Smooth muscle cell (in vitro differentiated cells): ENCODE measurements around the gene DISP2. TPM values are rescaled to one million over a fixed set of nuclear protein-coding genes. Genes with fewer than 3 reads are reported as not detected.

Experiments
- DNase-seq: peaks from one replicate; lab custom pipeline; 2025; ENCODE audit not compliant: unreplicated experiment; lab: John Stamatoyannopoulos, UW
- H2AFZ ChIP-seq: fragments of 200-600 bp; sonication (generic); 2 replicates; pipeline ENCODE4 v1.6.0; 2016; ENCODE audit warnings: antibody characterized with exemption, low read depth, mild to moderate bottlenecking
- H3F3A ChIP-seq: fragments of 200-600 bp; sonication (generic); 2 replicates; pipeline ENCODE4 v1.6.0; 2017; ENCODE audit warnings: antibody characterized with exemption, low read depth
- H3K27ac ChIP-seq: fragments of 200-600 bp; sonication (generic); 2 replicates; pipeline ENCODE4 v1.5.1; 2016; ENCODE audit warnings: low read depth, mild to moderate bottlenecking
- H3K27me3 ChIP-seq: fragments of 200-600 bp; sonication (generic); 2 replicates; pipeline ENCODE4 v1.6.1; 2016; ENCODE audit warnings: low read depth, mild to moderate bottlenecking
- H3K36me3 ChIP-seq: fragments of 200-600 bp; sonication (generic); 2 replicates; pipeline ENCODE4 v1.5.1; 2016; ENCODE audit warnings: low read depth
- H3K4me1 ChIP-seq: fragments of 200-600 bp; sonication (generic); 2 replicates; pipeline ENCODE4 v1.5.1; 2016; ENCODE audit warnings: low read depth
- H3K4me2 ChIP-seq: fragments of 200-600 bp; sonication (generic); 2 replicates; pipeline ENCODE4 v1.6.0; 2016; ENCODE audit warnings: mild to moderate bottlenecking
- H3K4me3 ChIP-seq: fragments of 200-600 bp; sonication (generic); 2 replicates; pipeline ENCODE4 v1.5.1; 2016; ENCODE audit warnings: mild to moderate bottlenecking
- H3K79me2 ChIP-seq: fragments of 200-600 bp; sonication (generic); 2 replicates; pipeline ENCODE4 v1.6.0; 2016; ENCODE audit warnings: low read depth, mild to moderate bottlenecking
- H3K9ac ChIP-seq: fragments of 200-600 bp; sonication (generic); 2 replicates; pipeline ENCODE4 v1.6.0; 2016; ENCODE audit warnings: low read depth
- H3K9me3 ChIP-seq: fragments of 200-600 bp; sonication (generic); replicated peaks from 2 replicates; pipeline ENCODE4 v1.5.1; 2016; ENCODE audit warnings: low read depth
- H4K20me1 ChIP-seq: fragments of 200-600 bp; sonication (generic); 2 replicates; pipeline ENCODE4 v1.6.0; 2016; ENCODE audit warnings: low read depth
- WGBS: methylation state at CpG from one replicate; pipeline ENCODE4 v1.1.7; 2016; ENCODE audit warnings: low lambda C conversion rate; 5-methylcytosine and 5-hydroxymethylcytosine counted together
- polyA plus RNA-seq: library from polyadenylated mRNA; unstranded; fragments of >200 nt; fragmentation: Nextera tagmentation; extraction: Ambion mirVana; gene quantifications from 2 replicates; pipeline ENCODE4 v1.2.1, GENCODE V29; 2016
- total RNA-seq: library from RNA; depleted of rRNA; stranded (reverse); fragments of >200 nt; gene quantifications from 2 replicates; pipeline ENCODE4 v1.2.3, GENCODE V29; 2014
- TF ChIP-seq, protein P1 (sequence below): fragments of 200-600 bp; sonication (generic); IDR thresholded peaks from 2 replicates; pipeline ENCODE4 v1.5.1; 2017; ENCODE audit warnings: borderline replicate concordance, mild to moderate bottlenecking, antibody characterized with exemption; ENCODE audit not compliant: insufficient read depth, poor library complexity, severe bottlenecking

Gene DISP2
- total and polyA plus RNA-seq, 2 experiments from 2014 or later: 0.46 to 0.58 TPM

DNA sequence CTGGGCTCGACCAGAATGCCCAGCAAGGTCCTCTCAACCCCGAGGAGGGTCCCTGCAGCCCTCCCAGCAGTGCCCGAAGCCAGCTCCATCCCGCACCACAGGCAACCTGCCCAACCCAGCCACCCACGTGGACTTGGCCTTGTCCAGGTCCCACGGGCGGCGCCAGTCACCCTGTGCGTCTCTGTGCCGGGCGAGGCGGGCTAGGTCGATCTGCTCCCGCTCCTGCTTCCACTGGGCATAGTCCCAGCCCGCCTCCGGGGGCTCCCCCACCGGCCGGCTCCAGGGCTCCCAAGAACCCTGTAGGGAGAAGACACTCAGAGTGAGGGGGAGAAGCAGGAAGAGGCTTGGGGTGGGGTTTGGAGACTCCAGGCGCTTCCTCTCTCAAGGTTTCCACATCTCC is 20.4 kb upstream of the DISP2 start:
- H3K36me3 ChIP-seq: no peaks in the 10 kb centered on the region
- H2AFZ ChIP-seq: no peak overlapping the region
- no peaks in the 10 kb centered on the region for H3K79me2 ChIP-seq
- no peak overlapping the region for H3K9ac ChIP-seq
- DNase-seq: no peak
- H3K27me3 ChIP-seq: no peaks in the 10 kb centered on the region
- peaks cover 35% of the 10 kb centered on the region for H3F3A ChIP-seq
- no peak overlapping the region for H3K4me3 ChIP-seq
- TF ChIP-seq, protein P1, sequence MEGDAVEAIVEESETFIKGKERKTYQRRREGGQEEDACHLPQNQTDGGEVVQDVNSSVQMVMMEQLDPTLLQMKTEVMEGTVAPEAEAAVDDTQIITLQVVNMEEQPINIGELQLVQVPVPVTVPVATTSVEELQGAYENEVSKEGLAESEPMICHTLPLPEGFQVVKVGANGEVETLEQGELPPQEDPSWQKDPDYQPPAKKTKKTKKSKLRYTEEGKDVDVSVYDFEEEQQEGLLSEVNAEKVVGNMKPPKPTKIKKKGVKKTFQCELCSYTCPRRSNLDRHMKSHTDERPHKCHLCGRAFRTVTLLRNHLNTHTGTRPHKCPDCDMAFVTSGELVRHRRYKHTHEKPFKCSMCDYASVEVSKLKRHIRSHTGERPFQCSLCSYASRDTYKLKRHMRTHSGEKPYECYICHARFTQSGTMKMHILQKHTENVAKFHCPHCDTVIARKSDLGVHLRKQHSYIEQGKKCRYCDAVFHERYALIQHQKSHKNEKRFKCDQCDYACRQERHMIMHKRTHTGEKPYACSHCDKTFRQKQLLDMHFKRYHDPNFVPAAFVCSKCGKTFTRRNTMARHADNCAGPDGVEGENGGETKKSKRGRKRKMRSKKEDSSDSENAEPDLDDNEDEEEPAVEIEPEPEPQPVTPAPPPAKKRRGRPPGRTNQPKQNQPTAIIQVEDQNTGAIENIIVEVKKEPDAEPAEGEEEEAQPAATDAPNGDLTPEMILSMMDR: no peak
- no peaks in the 10 kb centered on the region for H3K9me3 ChIP-seq
- H3K27ac ChIP-seq: peak overlapping the region; percentile 24
- H3K4me2 ChIP-seq: peak overlapping the region; percentile 37
- H4K20me1 ChIP-seq: no peaks in the 10 kb centered on the region
- peaks cover 34% of the 10 kb centered on the region for H3K4me1 ChIP-seq
- 81% methylated on average over 19 of the region's 19 CpGs for WGBS

DNA sequence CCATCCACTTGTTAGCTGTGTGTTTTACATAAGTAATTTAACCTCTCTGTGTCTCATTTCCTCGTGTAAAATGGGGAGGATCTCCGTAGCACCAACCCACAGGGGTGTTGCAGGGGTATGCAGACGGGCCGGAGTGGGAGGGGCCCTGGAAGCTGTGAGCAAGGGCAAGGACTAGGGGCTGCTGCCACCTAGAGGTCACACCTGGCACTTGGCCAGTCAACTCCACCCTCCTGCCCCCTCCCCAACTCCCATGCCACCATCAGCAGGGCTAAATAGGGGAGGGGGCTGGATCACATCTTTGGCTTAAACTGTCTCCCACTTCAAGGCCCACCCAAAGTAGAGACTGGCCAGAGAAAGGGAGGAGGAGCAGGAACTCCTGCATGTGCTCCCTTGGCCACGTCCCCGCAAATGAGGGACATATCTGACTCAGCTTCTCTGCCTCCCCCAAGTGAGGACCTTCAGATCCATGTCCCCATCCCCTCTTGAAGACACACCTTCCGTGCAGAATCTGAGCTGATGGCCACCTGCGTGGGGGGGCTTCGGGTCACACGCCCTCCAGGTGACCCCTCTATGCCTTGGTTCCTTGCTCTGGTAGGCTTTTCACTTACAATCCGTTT is 19.9 kb upstream of the DISP2 start:
- no peaks in the 10 kb centered on the region for H3K36me3 ChIP-seq
- peaks cover 41% of the 10 kb centered on the region for H3F3A ChIP-seq
- H3K9ac ChIP-seq: peak overlapping the region; percentile 45
- no peak overlapping the region for H2AFZ ChIP-seq
- H3K4me2 ChIP-seq: peak overlapping the region; percentile 80
- H3K27ac ChIP-seq: peak overlapping the region; percentile 98
- H3K4me3 ChIP-seq: no peak overlapping the region
- H3K27me3 ChIP-seq: no peaks in the 10 kb centered on the region
- peaks cover 37% of the 10 kb centered on the region for H3K4me1 ChIP-seq
- peak; percentile 26 for DNase-seq
- no peaks in the 10 kb centered on the region for H3K79me2 ChIP-seq
- H4K20me1 ChIP-seq: no peaks in the 10 kb centered on the region
- TF ChIP-seq, protein P1: peak; percentile 79
- H3K9me3 ChIP-seq: no peaks in the 10 kb centered on the region
- WGBS: 40% methylated on average over 11 of the region's 11 CpGs

DNA sequence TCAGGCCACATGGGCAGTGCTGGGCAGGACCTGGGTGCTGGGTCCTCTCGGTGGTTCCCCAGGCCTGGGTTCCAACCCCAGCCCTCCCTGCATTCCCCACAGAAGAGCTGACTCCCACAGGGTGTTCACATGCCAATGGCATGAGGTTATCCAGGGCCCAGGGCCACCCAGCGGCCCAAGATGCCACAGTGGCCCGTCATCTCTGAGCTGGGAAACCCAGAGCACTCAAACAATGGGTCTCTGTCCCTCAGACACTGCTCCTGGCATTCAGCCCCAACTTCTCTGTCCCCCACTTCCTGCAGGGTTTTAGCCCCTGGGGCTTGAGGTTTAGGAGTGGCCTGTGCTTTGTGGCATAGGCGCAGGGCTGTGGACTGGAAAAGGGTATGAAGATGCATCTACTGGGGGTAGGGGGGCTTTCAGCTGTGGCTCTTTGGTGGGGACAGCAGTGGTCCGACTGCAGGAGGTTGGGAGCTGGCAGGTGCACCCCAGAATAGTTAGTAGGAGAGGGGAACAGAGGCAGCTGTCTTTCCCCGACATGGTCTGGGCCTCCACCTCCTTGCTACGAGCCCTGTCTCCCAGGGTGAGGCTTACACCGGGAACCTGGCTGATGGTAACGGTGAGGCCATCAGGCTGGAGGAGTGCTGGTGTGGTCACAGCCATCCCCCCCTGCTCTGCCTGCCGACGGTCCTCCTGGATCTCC is 18.9 kb upstream of the DISP2 start:
- H3K4me1 ChIP-seq: peaks cover 41% of the 10 kb centered on the region
- H4K20me1 ChIP-seq: no peaks in the 10 kb centered on the region
- H3K79me2 ChIP-seq: no peaks in the 10 kb centered on the region
- H3K9ac ChIP-seq: peak overlapping the region; percentile 83
- no peak overlapping the region for H3K4me3 ChIP-seq
- H3K4me2 ChIP-seq: peak overlapping the region; percentile 80
- TF ChIP-seq, protein P1: no peak
- H2AFZ ChIP-seq: no peak overlapping the region
- peak; percentile 9 for DNase-seq
- H3K36me3 ChIP-seq: no peaks in the 10 kb centered on the region
- no peaks in the 10 kb centered on the region for H3K27me3 ChIP-seq
- peaks cover 40% of the 10 kb centered on the region for H3F3A ChIP-seq
- peak overlapping the region; percentile 98 for H3K27ac ChIP-seq
- WGBS: 74% methylated on average over 11 of the region's 11 CpGs
- no peaks in the 10 kb centered on the region for H3K9me3 ChIP-seq

DNA sequence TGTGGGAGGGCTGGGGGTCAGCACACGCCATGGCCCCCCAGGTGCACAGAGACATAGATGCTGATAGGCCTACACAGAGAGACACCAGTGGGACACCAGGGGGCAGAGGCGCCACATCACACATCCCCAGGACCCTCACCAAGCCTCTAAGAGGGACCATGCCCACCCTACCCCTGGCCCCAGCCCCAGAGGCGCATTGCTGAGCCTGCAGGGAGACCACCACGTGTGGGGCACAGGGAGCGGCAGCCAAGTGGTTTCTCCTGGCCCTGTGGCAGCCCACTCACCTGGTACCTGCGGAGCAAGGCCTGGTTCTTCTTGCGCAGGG is 18.4 kb upstream of the DISP2 start:
- no peaks in the 10 kb centered on the region for H3K36me3 ChIP-seq
- H3K27ac ChIP-seq: peak overlapping the region; percentile 98
- H3K4me1 ChIP-seq: peaks cover 37% of the 10 kb centered on the region
- no peak overlapping the region for H3K4me3 ChIP-seq
- no peak overlapping the region for H2AFZ ChIP-seq
- H3K27me3 ChIP-seq: no peaks in the 10 kb centered on the region
- WGBS: 84% methylated on average over 7 of the region's 7 CpGs
- H3K4me2 ChIP-seq: peak overlapping the region; percentile 80
- H3F3A ChIP-seq: peaks cover 37% of the 10 kb centered on the region
- H3K9me3 ChIP-seq: no peaks in the 10 kb centered on the region
- peak overlapping the region; percentile 83 for H3K9ac ChIP-seq
- TF ChIP-seq, protein P1: no peak
- no peak for DNase-seq
- no peaks in the 10 kb centered on the region for H3K79me2 ChIP-seq
- no peaks in the 10 kb centered on the region for H4K20me1 ChIP-seq
